Fibroblast of lung (primary cell): ENCODE measurements around the gene PACRG. TPM values are rescaled to one million over a fixed set of nuclear protein-coding genes. Genes with fewer than 3 reads are reported as not detected.

Experiments used
- DNase-seq, 2 donors: peaks; one replicate each; pipeline versions ENCODE4 v3.0.0 to v3.0.0-alpha.2; 2010; ENCODE audit warnings: low read depth in 2 of 2
- H2AFZ ChIP-seq: 2 replicates; pipeline ENCODE4 v1.5.1; 2012; ENCODE audit warnings: low read length, control low read depth, inconsistent platforms
- H3K27ac ChIP-seq: 2 replicates; pipeline ENCODE4 v1.5.1; 2011; ENCODE audit warnings: low read length, control low read depth; ENCODE audit not compliant: insufficient read depth
- H3K27me3 ChIP-seq: 2 replicates; pipeline ENCODE4 v1.5.1; 2011; ENCODE audit warnings: mild to moderate bottlenecking, low read length; ENCODE audit not compliant: control insufficient read depth, insufficient read depth
- H3K36me3 ChIP-seq: 2 replicates; pipeline ENCODE4 v1.5.1; 2011; ENCODE audit warnings: low read length; ENCODE audit not compliant: control insufficient read depth, insufficient read depth
- H3K4me1 ChIP-seq: 2 replicates; pipeline ENCODE4 v1.5.1; 2011; ENCODE audit warnings: low read length; ENCODE audit not compliant: control insufficient read depth, insufficient read depth; ENCODE audit errors: extremely low read depth
- H3K4me2 ChIP-seq: 2 replicates; pipeline ENCODE4 v1.5.1; 2011; ENCODE audit warnings: low read length, control low read depth; ENCODE audit not compliant: insufficient read depth; ENCODE audit errors: extremely low read depth
- H3K4me3 ChIP-seq, 4 experiments: fragments of 200-600 bp in 1 of 4; sonication (generic) in 1 of 4; replicated peaks in 1 of 4; 2 replicates each; pipeline ENCODE4 v1.5.1; 2011 to 2016; ENCODE audit warnings: low read length in 4 of 4, low read depth in 3 of 4, mild to moderate bottlenecking in 3 of 4, control low read depth in 2 of 4, inconsistent platforms in 1 of 4, mixed read lengths in 1 of 4; ENCODE audit not compliant: insufficient read depth in 1 of 4; ENCODE audit errors: control extremely low read depth in 1 of 4
- H3K79me2 ChIP-seq: 2 replicates; pipeline ENCODE4 v1.5.1; 2012; ENCODE audit warnings: mild to moderate bottlenecking, low read length, inconsistent platforms; ENCODE audit not compliant: control insufficient read depth, insufficient read depth
- H3K9ac ChIP-seq: 2 replicates; pipeline ENCODE4 v1.5.1; 2011; ENCODE audit warnings: mild to moderate bottlenecking, low read length, control low read depth; ENCODE audit not compliant: insufficient read depth
- H3K9me3 ChIP-seq: 2 replicates; pipeline ENCODE4 v1.5.1; 2012; ENCODE audit warnings: low read depth, low read length; ENCODE audit not compliant: control insufficient read depth, insufficient read depth
- H4K20me1 ChIP-seq: 2 replicates; pipeline ENCODE4 v1.5.1; 2011; ENCODE audit warnings: low read length; ENCODE audit not compliant: control insufficient read depth, insufficient read depth; ENCODE audit errors: extremely low read depth
- EZH2 ChIP-seq: IDR thresholded peaks from 2 replicates; pipeline ENCODE4 v1.5.1; 2012; ENCODE audit warnings: low read length, control low read depth, mild to moderate bottlenecking; ENCODE audit errors: missing control alignments
- polyA plus RNA-seq, 2 donors: library from polyadenylated mRNA; depleted of rRNA in 1 of 2; stranded (reverse) in 1 of 2; unstranded in 1 of 2; fragments of >200 nt; gene quantifications; 2 replicates each; pipeline ENCODE4 v1.2.1, GENCODE V29; 2011 to 2012; ENCODE audit warnings: missing spikeins in 1 of 2
- total RNA-seq: library from RNA; depleted of rRNA; stranded (reverse); fragments of >200 nt; gene quantifications from 2 replicates; pipeline ENCODE4 v1.2.1, GENCODE V29; 2014
- TF ChIP-seq, protein P1 (sequence below), 2 donors: IDR thresholded peaks in 1 of 2; conservative IDR thresholded peaks in 1 of 2; 1 replicate in 1 of 2; 2 replicates in 1 of 2; pipeline ENCODE4 v1.5.1; 2011 to 2012; ENCODE audit warnings: low read length in 2 of 2, control low read depth in 1 of 2, inconsistent platforms in 1 of 2, low read depth in 1 of 2, mild to moderate bottlenecking in 1 of 2

Gene PACRG
- total and polyA plus RNA-seq, 2 donors (not counting 1 experiment from before 2014, with no cell fraction given): 0.30 to 0.66 TPM

DNA sequence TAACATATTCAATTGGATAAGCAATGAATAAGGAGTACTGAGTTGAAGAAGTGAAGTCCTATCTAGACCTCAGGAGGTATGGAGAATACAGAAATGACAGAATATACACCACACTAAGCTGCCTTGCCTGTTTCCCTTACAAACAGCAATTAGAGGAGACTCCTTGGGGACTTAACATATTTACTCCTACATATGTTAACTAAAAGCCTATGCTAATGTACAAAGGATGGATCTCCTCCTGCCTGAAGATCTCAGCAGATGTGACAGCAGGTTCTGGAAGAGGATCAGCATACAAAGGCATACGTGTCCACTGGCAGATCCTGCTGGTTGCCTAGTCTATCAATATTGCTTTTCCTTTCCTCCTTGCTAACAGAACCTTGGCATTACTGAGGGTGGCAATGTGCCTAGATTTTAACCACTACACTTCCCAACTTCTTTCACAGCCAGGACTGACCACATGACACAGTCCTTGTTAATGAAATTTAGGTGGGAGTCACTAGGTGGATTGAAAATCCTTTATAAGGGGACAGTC is 29.8 kb upstream of the PACRG start:
- H3K36me3 ChIP-seq: no peaks in the 10 kb centered on the region
- H3K4me2 ChIP-seq: no peak overlapping the region
- no peak overlapping the region for H3K9ac ChIP-seq
- no peaks in the 10 kb centered on the region for H3K4me1 ChIP-seq
- no peak overlapping the region for H2AFZ ChIP-seq
- no peaks in the 10 kb centered on the region for H4K20me1 ChIP-seq
- TF ChIP-seq, protein P1, sequence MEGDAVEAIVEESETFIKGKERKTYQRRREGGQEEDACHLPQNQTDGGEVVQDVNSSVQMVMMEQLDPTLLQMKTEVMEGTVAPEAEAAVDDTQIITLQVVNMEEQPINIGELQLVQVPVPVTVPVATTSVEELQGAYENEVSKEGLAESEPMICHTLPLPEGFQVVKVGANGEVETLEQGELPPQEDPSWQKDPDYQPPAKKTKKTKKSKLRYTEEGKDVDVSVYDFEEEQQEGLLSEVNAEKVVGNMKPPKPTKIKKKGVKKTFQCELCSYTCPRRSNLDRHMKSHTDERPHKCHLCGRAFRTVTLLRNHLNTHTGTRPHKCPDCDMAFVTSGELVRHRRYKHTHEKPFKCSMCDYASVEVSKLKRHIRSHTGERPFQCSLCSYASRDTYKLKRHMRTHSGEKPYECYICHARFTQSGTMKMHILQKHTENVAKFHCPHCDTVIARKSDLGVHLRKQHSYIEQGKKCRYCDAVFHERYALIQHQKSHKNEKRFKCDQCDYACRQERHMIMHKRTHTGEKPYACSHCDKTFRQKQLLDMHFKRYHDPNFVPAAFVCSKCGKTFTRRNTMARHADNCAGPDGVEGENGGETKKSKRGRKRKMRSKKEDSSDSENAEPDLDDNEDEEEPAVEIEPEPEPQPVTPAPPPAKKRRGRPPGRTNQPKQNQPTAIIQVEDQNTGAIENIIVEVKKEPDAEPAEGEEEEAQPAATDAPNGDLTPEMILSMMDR (conservative IDR thresholded peaks at IDR 0.05 in 1 of 2, IDR thresholded peaks at IDR 0.05 in 1 of 2; ENCODE audit: low read depth in 1 of 2, low read length in 2 of 2): no peak
- TF ChIP-seq EZH2: no peak
- H3K9me3 ChIP-seq: no peaks in the 10 kb centered on the region
- H3K4me3 ChIP-seq: no peak overlapping the region
- no peak for DNase-seq
- H3K79me2 ChIP-seq: no peaks in the 10 kb centered on the region
- H3K27ac ChIP-seq: no peak overlapping the region
- no peaks in the 10 kb centered on the region for H3K27me3 ChIP-seq

- Histone ChIP-seq H3K4me2 (no peak overlapping the region), H3K27me3 (no peaks in the 10 kb centered on the region), H3K27ac (no peak overlapping the region), H3K4me3 (no peak overlapping the region), H3K4me1 (no peaks in the 10 kb centered on the region), H3K9me3 (no peaks in the 10 kb centered on the region), H3K79me2 (no peaks in the 10 kb centered on the region), H2AFZ (no peak overlapping the region), H4K20me1 (no peaks in the 10 kb centered on the region), H3K9ac (no peak overlapping the region), H3K36me3 (no peaks in the 10 kb centered on the region)
- no peak for DNase-seq
- TF ChIP-seq, protein P1 (conservative IDR thresholded peaks at IDR 0.05 in 1 of 2, IDR thresholded peaks at IDR 0.05 in 1 of 2; ENCODE audit: low read depth in 1 of 2, low read length in 2 of 2): no peak
- no peak for TF ChIP-seq EZH2
These were observed 29.3 kb upstream of the PACRG start for GRCh38 chr6:162698440-162698839.

- H3K79me2 ChIP-seq: no peaks in the 10 kb centered on the region
- TF ChIP-seq EZH2: no peak
- TF ChIP-seq, protein P1 (conservative IDR thresholded peaks at IDR 0.05 in 1 of 2, IDR thresholded peaks at IDR 0.05 in 1 of 2; ENCODE audit: low read depth in 1 of 2, low read length in 2 of 2): no peak
- H3K9ac ChIP-seq: no peak overlapping the region
- H3K27ac ChIP-seq: no peak overlapping the region
- H4K20me1 ChIP-seq: no peaks in the 10 kb centered on the region
- H3K9me3 ChIP-seq: no peaks in the 10 kb centered on the region
- H3K4me3 ChIP-seq: no peak overlapping the region
- H3K4me1 ChIP-seq: no peaks in the 10 kb centered on the region
- no peak overlapping the region for H3K4me2 ChIP-seq
- DNase-seq: no peak
- no peaks in the 10 kb centered on the region for H3K27me3 ChIP-seq
- no peak overlapping the region for H2AFZ ChIP-seq
- H3K36me3 ChIP-seq: no peaks in the 10 kb centered on the region
These were observed 27.8 kb upstream of the PACRG start for GRCh38 chr6:162699961-162700360.
